MCF 10A (cell line): Measurements from ENCODE around the gene LAMB3. TPM values are rescaled to one million over a fixed set of nuclear protein-coding genes. Genes with fewer than 3 reads are reported as not detected.

ENCODE experiments used
- BruUV-seq: library from RNA; stranded (reverse); fragments of 400-500 nt; replicated peaks from 2 replicates; lab custom pipeline; 2021; lab: Mats Ljungman, UMichigan
- CTCF ChIA-PET: fragments of 300-600 bp; sonication (Branson Sonifier 250); formaldehyde crosslinking; extraction: SDS; loops from one replicate; lab custom pipeline; 2021; ENCODE audit warnings: antibody characterized with exemption, inconsistent platforms; lab: Yijun Ruan, JAX
- POLR2A ChIA-PET: fragments of 300-600, 350-650 bp; sonication (Branson Sonifier 250); formaldehyde crosslinking; extraction: SDS; loops from one replicate; lab custom pipeline; 2020; ENCODE audit warnings: antibody characterized with exemption, inconsistent platforms; lab: Yijun Ruan, JAX
- DNase-seq: peaks from one replicate; pipeline ENCODE4 v3.0.0-alpha.2; 2018; ENCODE audit not compliant: unreplicated experiment
- H3K27ac Mint-ChIP-seq: one replicate; pipeline ENCODE4 v1.8.0; 2022; ENCODE audit warnings: mild to moderate bottlenecking, low read depth, mixed read lengths; ENCODE audit not compliant: unreplicated experiment
- H3K27me3 Mint-ChIP-seq: one replicate; pipeline ENCODE4 v1.8.0; 2022; ENCODE audit warnings: mixed read lengths; ENCODE audit not compliant: insufficient read depth, unreplicated experiment
- H3K36me3 Mint-ChIP-seq: one replicate; pipeline ENCODE4 v1.8.0; 2022; ENCODE audit warnings: mild to moderate bottlenecking, moderate library complexity, mixed read lengths; ENCODE audit not compliant: insufficient read depth, unreplicated experiment
- H3K4me1 Mint-ChIP-seq: one replicate; pipeline ENCODE4 v1.8.0; 2022; ENCODE audit warnings: mixed read lengths; ENCODE audit not compliant: insufficient read depth, unreplicated experiment
- H3K4me3 Mint-ChIP-seq: one replicate; pipeline ENCODE4 v1.8.0; 2022; ENCODE audit warnings: mild to moderate bottlenecking, moderate library complexity, mixed read lengths; ENCODE audit not compliant: unreplicated experiment
- H3K9me3 Mint-ChIP-seq: one replicate; pipeline ENCODE4 v1.8.0; 2022; ENCODE audit warnings: mixed read lengths; ENCODE audit not compliant: unreplicated experiment
- CTCF ChIP-seq: fragments of 200-600 bp; IDR thresholded peaks from one replicate; pipeline ENCODE4 v1.8.0; 2022; ENCODE audit warnings: antibody characterized with exemption, mild to moderate bottlenecking; ENCODE audit not compliant: unreplicated experiment
- intact Hi-C: fragments of 100-400 bp; cut with micrococcal nuclease; formaldehyde crosslinking; loops from 2 replicates; pipeline ENCODE4 v1.14.1; 2022
- total RNA-seq: library from RNA; stranded (reverse); gene quantifications from 2 replicates; pipeline ENCODE4 v1.2.3, GENCODE V29; 2022

LAMB3 gene
- total RNA-seq, 1 experiment from 2014 or later, result 1,572 TPM

- BruUV-seq, result TSS peak; percentile 59
- intact Hi-C loops, result no loop called here
- Mint-ChIP-seq H3K27ac (peak overlapping the region; percentile 68), H3K4me3 (no peak overlapping the region), H3K4me1 (peaks cover 46% of the 10 kb centered on the region), H3K27me3 (no peaks in the 10 kb centered on the region), H3K9me3 (no peaks in the 10 kb centered on the region), H3K36me3 (peaks cover 100% of the 10 kb centered on the region)
- POLR2A ChIA-PET, result interaction anchor here (0.9 to 4.3 kb wide), 9 partner anchors 10 to 66 kb away, joined by 3 to 24 read pairs (median 6); partner anchors contain the start of gene LAMB3
- no peak for DNase-seq
- TF ChIP-seq CTCF, result no peak
- CTCF ChIA-PET, result interaction anchor here (0.5 to 10.9 kb wide), 20 partner anchors 8 to 196 kb away, joined by 3 to 140 read pairs (median 6); no protein-coding TSS in a partner anchor
These were observed 29.1 kb downstream of the LAMB3 start for GRCh38 chr1:209622841-209623829.

- H3K9me3 Mint-ChIP-seq, result no peaks in the 10 kb centered on the region
- peaks cover 46% of the 10 kb centered on the region for H3K4me1 Mint-ChIP-seq
- POLR2A ChIA-PET, result interaction anchor here (1.3 to 4.3 kb wide), 5 partner anchors 9 to 67 kb away, joined by 3 to 24 read pairs (median 8); no protein-coding TSS in a partner anchor
- no peaks in the 10 kb centered on the region for H3K27me3 Mint-ChIP-seq
- no TSS peak for BruUV-seq
- peak overlapping the region; percentile 68 for H3K27ac Mint-ChIP-seq
- DNase-seq, result no peak
- H3K4me3 Mint-ChIP-seq, result no peak overlapping the region
- TF ChIP-seq CTCF, result no peak
- CTCF ChIA-PET, result interaction anchor here (0.7 to 10.9 kb wide), 10 partner anchors 11 to 1080 kb away, joined by 3 to 140 read pairs (median 6); no protein-coding TSS in a partner anchor
- intact Hi-C loops, result no loop called here
- peaks cover 100% of the 10 kb centered on the region for H3K36me3 Mint-ChIP-seq
These were observed 30.2 kb downstream of the LAMB3 start for GRCh38 chr1:209621741-209622655.

GRCh38 chr1:209621286-209621685 lies 30.9 kb downstream of the LAMB3 start:
- H3K27ac Mint-ChIP-seq, result peak overlapping the region; percentile 68
- no peaks in the 10 kb centered on the region for H3K27me3 Mint-ChIP-seq
- POLR2A ChIA-PET, result interaction anchor here (2.3 kb wide), 1 partner anchor 28 kb away, joined by 7 read pairs; no protein-coding TSS in a partner anchor
- H3K36me3 Mint-ChIP-seq, result peaks cover 100% of the 10 kb centered on the region
- intact Hi-C loops, result no loop called here
- H3K4me3 Mint-ChIP-seq, result no peak overlapping the region
- DNase-seq, result peak; percentile 86
- TF ChIP-seq CTCF, result no peak
- no peaks in the 10 kb centered on the region for H3K9me3 Mint-ChIP-seq
- CTCF ChIA-PET, result interaction anchor here (1.2 to 5.3 kb wide), 2 partner anchors 8 to 19 kb away, joined by 3 to 71 read pairs; no protein-coding TSS in a partner anchor
- BruUV-seq, result no TSS peak
- peaks cover 46% of the 10 kb centered on the region for H3K4me1 Mint-ChIP-seq
